ENCODE data around the gene TTYH2.
"Not testable (repeated sequence)": the region's sequence is repeated elsewhere in the genome, so short reads cannot be mapped to it uniquely, and the experiment has no call there.

- not testable (repeated sequence) for TF ChIP-seq CTCF (conservative IDR thresholded peaks at IDR 0.05); EZH2 (IDR thresholded peaks at IDR 0.05; ENCODE audit: low read depth)
Observed at GRCh38 chr17:74279617-74280016, 66.2 kb downstream of the TTYH2 start.
